K562 (cell line): Measurements from ENCODE around the gene LPIN1. TPM values are rescaled to one million over a fixed set of nuclear protein-coding genes. Genes with fewer than 3 reads are reported as not detected.

ENCODE experiments used
- ATAC-seq: fragments of 200-7000 bp; cut with Tn5 transposase; 3 replicates; pipeline ENCODE4 v1.9.1; 2020; ENCODE audit warnings: moderate library complexity
- BruUV-seq: library from RNA; stranded (reverse); fragments of 400-500 nt; replicated peaks from 2 replicates; lab custom pipeline; 2021; lab: Mats Ljungman, UMichigan
- CTCF ChIA-PET: fragments of 300-600 bp; formaldehyde crosslinking; extraction: SDS; loops from one replicate; lab custom pipeline; 2021; ENCODE audit warnings: low intra/inter-chr PET ratio; lab: Yijun Ruan, JAX
- POLR2A ChIA-PET: fragments of 300-600, 350-650 bp; sonication (Branson Sonifier 250); formaldehyde crosslinking; extraction: SDS; loops from one replicate; lab custom pipeline; 2021; ENCODE audit warnings: antibody characterized with exemption, inconsistent platforms; lab: Yijun Ruan, JAX
- DNase-seq, 4 experiments: peaks; one replicate each; pipeline versions ENCODE4 v3.0.0 to v3.0.0-alpha.2; 2011 to 2018; ENCODE audit warnings: low spot score in 3 of 4, mixed read lengths in 3 of 4; ENCODE audit errors: extremely low read depth in 1 of 4
- FAIRE-seq: peaks from 2 replicates; lab custom pipeline; 2011; peaks lifted over from hg19 to GRCh38; lab: Jason Lieb, UNC
- H2AFZ ChIP-seq: 2 replicates; pipeline ENCODE4 v1.6.0; 2011; ENCODE audit warnings: low read depth, low read length, control low read depth, inconsistent platforms
- H3K27ac ChIP-seq: fragments of 200-600 bp; 3 replicates; pipeline ENCODE4 v1.8.0; 2011; ENCODE audit warnings: low read depth, mild to moderate bottlenecking, control low read depth, inconsistent platforms, low read length, moderate library complexity, mixed read lengths; ENCODE audit errors: extremely low read depth
- H3K27me3 ChIP-seq, 2 experiments: fragments of 300-600 bp in 1 of 2; 2 replicates in 1 of 2; 3 replicates in 1 of 2; pipeline versions ENCODE4 v1.6.0 to v1.8.0; 2011; ENCODE audit warnings: inconsistent platforms in 2 of 2, low read length in 2 of 2, mild to moderate bottlenecking in 1 of 2, mixed read lengths in 1 of 2, moderate library complexity in 1 of 2; ENCODE audit not compliant: control insufficient read depth in 2 of 2, insufficient read depth in 2 of 2
- H3K36me3 ChIP-seq: fragments of 300-600 bp; 3 replicates; pipeline ENCODE4 v1.8.0; 2011; ENCODE audit warnings: mild to moderate bottlenecking, low read length, inconsistent platforms; ENCODE audit not compliant: control insufficient read depth, insufficient read depth
- H3K4me1 ChIP-seq, 2 experiments: fragments of 200-600 bp in 1 of 2; replicated peaks in 1 of 2; 2 replicates in 1 of 2; 3 replicates in 1 of 2; pipeline versions ENCODE4 v1.5.1 to v1.8.0; 2011; ENCODE audit warnings: inconsistent platforms in 2 of 2, low read length in 2 of 2, mild to moderate bottlenecking in 1 of 2, mixed read lengths in 1 of 2, moderate library complexity in 1 of 2; ENCODE audit not compliant: control insufficient read depth in 2 of 2, insufficient read depth in 2 of 2
- H3K4me2 ChIP-seq: 2 replicates; pipeline ENCODE4 v1.6.1; 2011; ENCODE audit warnings: low read length, control low read depth, inconsistent platforms, mixed read lengths; ENCODE audit not compliant: insufficient read depth
- H3K4me3 ChIP-seq: fragments of 200-600 bp; sonication (generic), shearing (Covaris generic); 2 replicates; pipeline ENCODE4 v1.5.1; 2016; ENCODE audit warnings: control low read depth, inconsistent platforms
- H3K79me2 ChIP-seq: fragments of 200-600 bp; 3 replicates; pipeline ENCODE4 v1.8.0; 2011; ENCODE audit warnings: low read length, inconsistent platforms; ENCODE audit not compliant: control insufficient read depth, insufficient read depth
- H3K9ac ChIP-seq, 2 experiments: 2 replicates each; pipeline versions ENCODE4 v1.6.0 to v1.6.1; 2011; ENCODE audit warnings: low read depth in 2 of 2, low read length in 2 of 2, control low read depth in 1 of 2, inconsistent platforms in 1 of 2, mild to moderate bottlenecking in 1 of 2, mixed read lengths in 1 of 2; ENCODE audit not compliant: insufficient read depth in 1 of 2
- H3K9me1 ChIP-seq: one replicate; pipeline ENCODE4 v1.6.0; 2011; ENCODE audit warnings: inconsistent platforms, mild to moderate bottlenecking, low read length, moderate library complexity; ENCODE audit not compliant: control insufficient read depth, insufficient read depth
- H3K9me3 ChIP-seq: replicated peaks from 2 replicates; pipeline ENCODE4 v1.5.1; 2011; ENCODE audit warnings: low read depth, low read length, inconsistent platforms; ENCODE audit not compliant: control insufficient read depth, insufficient read depth
- H4K20me1 ChIP-seq: replicated peaks from 2 replicates; pipeline ENCODE4 v1.6.1; 2011; ENCODE audit warnings: low read length, inconsistent platforms, mixed read lengths; ENCODE audit not compliant: control insufficient read depth, insufficient read depth
- CCNT2 ChIP-seq: IDR thresholded peaks from 2 replicates; pipeline ENCODE4 v1.6.1; 2011; ENCODE audit warnings: borderline replicate concordance, low read depth, mild to moderate bottlenecking, moderate library complexity, mixed read lengths, low read length; ENCODE audit not compliant: insufficient read length; ENCODE audit errors: extremely low read depth
- WGBS: fragments of 100-300 bp; shearing (Covaris generic); methylation state at CpG from one replicate; pipeline ENCODE4 v1.1.6; 2016; ENCODE audit warnings: low coverage, mixed read lengths; ENCODE audit not compliant: insufficient coverage; ENCODE audit errors: missing lambda C conversion rate; 5-methylcytosine and 5-hydroxymethylcytosine counted together
- in situ Hi-C: fragments of 300-500 bp; cut with MboI; formaldehyde crosslinking; loops from 4 replicates; pipeline ENCODE4 v1.15.0; 2018; ENCODE audit warnings: inconsistent platforms, mixed read lengths
- intact Hi-C: fragments of 100-400 bp; cut with micrococcal nuclease; formaldehyde crosslinking; loops from 2 replicates; pipeline ENCODE4 v1.14.2; 2022
- polyA plus RNA-seq, 8 experiments: library from polyadenylated mRNA; depleted of rRNA in 4 of 8; stranded (reverse) in 5 of 8; unstranded in 3 of 8; fragments of >200 nt; fragmentation: Nextera tagmentation in 2 of 8; fragmentation: Illumina TruSeq in 1 of 8; extraction: Ambion mirVana in 2 of 8; extraction: Trizol in 1 of 8; gene quantifications; 2 replicates each; pipeline versions ENCODE4 v1.2.1 to v1.2.3, GENCODE V29; 2011 to 2014; ENCODE audit warnings: inconsistent platforms in 1 of 8, missing spikeins in 1 of 8
- total RNA-seq, 7 experiments: library from RNA; depleted of rRNA in 6 of 7; stranded (reverse); fragments of >200 nt in 6 of 7; fragmentation: Illumina TruSeq in 2 of 7; extraction: Trizol in 2 of 7; gene quantifications; 2 replicates each; pipeline versions ENCODE4 v1.2.1 to v1.2.3, GENCODE V29; 2011 to 2021; ENCODE audit warnings: low replicate concordance in 1 of 7
- TF ChIP-seq, protein P1 (sequence below): fragments of 250-450 bp; sonication (Bioruptor Pico); IDR thresholded peaks from 2 replicates; pipeline ENCODE4 v1.8.0; 2022; ENCODE audit warnings: inconsistent platforms, mild to moderate bottlenecking, moderate library complexity, borderline replicate concordance

LPIN1 gene
- total and polyA plus RNA-seq, 9 of the 15 experiments (the other 6 are each of a cell fraction or from before 2014, with no cell fraction given), result 9.2 to 84.0 (median 27.8) TPM

DNA sequence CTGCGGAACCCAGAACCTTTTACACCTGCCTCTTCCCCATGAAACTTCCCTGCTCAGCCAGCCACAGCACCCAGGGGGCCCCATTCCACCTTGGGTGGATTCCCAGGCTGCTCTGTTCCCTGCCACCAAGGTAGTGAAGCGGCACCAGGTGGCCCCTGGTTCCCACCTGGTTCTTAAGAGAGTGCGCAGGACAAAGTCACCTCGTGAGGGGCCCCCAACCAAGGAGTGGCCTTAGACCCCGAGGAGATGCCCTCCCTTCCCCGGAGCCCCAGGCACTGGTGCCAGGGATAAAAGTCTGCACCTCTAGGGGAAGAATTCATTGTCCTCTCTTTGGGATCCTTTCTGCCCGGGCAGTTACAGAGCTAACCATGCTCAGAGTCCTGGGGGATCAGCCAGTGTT is 3.1 kb upstream of the LPIN1 start:
- Histone ChIP-seq H3K9ac (peak overlapping the region; percentile 37 to 69; a peak in 2 of 4 replicates), H3K27ac (peak overlapping the region; percentile 53), H3K36me3 (no peaks in the 10 kb centered on the region; the same call in 2 of the 3 replicates), H3K4me2 (peak overlapping the region; percentile 87), H3K4me3 (no peak overlapping the region), H3K79me2 (peaks cover 19% of the 10 kb centered on the region), H3K4me1 (peaks cover 52 to 62% of the 10 kb centered on the region in 2 experiments; a peak in 4 of 5 replicates), H4K20me1 (no peaks in the 10 kb centered on the region; the same call in none of the 2 replicates), H2AFZ (peak overlapping the region; percentile 88), H3K9me1 (no peaks in the 10 kb centered on the region), H3K9me3 (peaks cover 5% of the 10 kb centered on the region; the same call in 1 of the 2 replicates), H3K27me3 (no peaks in the 10 kb centered on the region)
- intact Hi-C loops, result no loop called here
- TF ChIP-seq CCNT2, result no peak
- TF ChIP-seq, protein P1, sequence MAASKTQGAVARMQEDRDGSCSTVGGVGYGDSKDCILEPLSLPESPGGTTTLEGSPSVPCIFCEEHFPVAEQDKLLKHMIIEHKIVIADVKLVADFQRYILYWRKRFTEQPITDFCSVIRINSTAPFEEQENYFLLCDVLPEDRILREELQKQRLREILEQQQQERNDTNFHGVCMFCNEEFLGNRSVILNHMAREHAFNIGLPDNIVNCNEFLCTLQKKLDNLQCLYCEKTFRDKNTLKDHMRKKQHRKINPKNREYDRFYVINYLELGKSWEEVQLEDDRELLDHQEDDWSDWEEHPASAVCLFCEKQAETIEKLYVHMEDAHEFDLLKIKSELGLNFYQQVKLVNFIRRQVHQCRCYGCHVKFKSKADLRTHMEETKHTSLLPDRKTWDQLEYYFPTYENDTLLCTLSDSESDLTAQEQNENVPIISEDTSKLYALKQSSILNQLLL (CRISPR knock-in tag), result no peak
- in situ Hi-C loops, result no loop called here
- ChIA-PET POLR2A (interaction anchor here (0.7 to 1.2 kb wide), 7 partner anchors 13 to 388 kb away, joined by 3 to 5 read pairs (median 4); no protein-coding TSS in a partner anchor), CTCF (no interaction called here)
- 64% methylated on average over 7 of the region's 7 CpGs for WGBS
- ATAC-seq (no peak), FAIRE-seq (no peak), DNase-seq (no peak)
- no TSS peak for BruUV-seq
